Aortic smooth muscle cell (primary cell): Measurements from ENCODE around the gene HPDL. TPM values are rescaled to one million over a fixed set of nuclear protein-coding genes. Genes with fewer than 3 reads are reported as not detected.

Experiments
- total RNA-seq: library from RNA; depleted of rRNA; stranded (reverse); fragments of >200 nt; gene quantifications from 2 replicates; pipeline ENCODE4 v1.2.3, GENCODE V29; 2014

HPDL gene
- total RNA-seq = 0.19 and 0.40 TPM in 2 replicates

DNA sequence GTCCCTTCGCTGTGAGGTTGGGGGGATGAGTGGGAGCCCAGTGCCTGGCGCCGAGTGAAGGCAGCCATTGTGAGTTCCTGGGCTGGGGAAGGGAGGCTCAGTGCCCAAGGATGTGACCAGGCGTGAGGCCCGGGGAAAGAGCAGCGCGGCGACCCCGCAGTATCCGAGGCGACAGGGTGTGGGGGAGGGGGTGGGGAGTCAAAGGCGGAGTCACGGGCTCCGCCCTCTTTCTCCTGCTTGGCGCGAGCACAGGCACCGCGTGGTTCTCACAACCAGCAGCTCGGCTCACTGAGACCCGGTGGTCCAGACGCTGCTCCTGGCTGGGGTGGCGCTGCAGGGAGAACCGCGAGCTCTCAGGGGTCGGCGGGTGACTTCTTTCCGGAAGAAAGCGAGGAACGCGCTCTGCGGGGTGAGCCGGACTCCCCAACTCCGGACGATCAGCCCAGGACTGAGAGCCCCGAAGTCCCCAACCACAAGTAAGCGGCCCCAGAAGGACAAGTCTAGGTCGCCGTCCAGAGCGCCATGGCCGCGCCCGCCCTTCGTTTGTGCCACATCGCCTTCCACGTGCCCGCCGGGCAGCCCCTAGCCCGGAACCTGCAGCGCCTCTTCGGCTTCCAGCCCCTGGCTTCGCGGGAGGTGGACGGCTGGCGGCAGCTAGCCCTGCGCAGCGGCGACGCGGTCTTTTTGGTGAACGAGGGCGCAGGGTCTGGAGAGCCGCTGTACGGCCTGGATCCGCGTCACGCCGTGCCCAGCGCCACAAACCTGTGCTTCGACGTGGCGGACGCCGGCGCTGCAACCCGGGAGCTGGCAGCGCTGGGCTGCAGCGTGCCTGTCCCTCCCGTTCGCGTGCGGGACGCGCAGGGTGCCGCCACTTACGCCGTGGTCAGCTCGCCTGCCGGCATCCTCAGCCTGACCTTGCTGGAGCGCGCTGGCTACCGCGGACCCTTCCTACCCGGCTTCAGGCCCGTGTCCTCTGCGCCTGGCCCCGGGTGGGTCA, at the start of gene HPDL:
Gene HPDL, plus strand, starts transcription at position 269 of the 997 bp plus-strand sequence. Its CDS starts 254 bp downstream, at position 523.

GRCh38 chr1:45339789-45340558, 13.3 kb downstream of the HPDL start, which contains the start of the genes MUTYH and TOE1:
MUTYH (minus strand) TSS chr1:45340440; CDS start chr1:45334505, 5,935 bp downstream.
TOE1 (plus strand) TSS chr1:45340170; CDS start chr1:45340253, 83 bp downstream.

Other genes starting within 250 kb of the HPDL start
- 0.75 and 1.1 TPM in 2 replicates for gene ZSWIM5, start 120.3 kb upstream of the HPDL start, total RNA-seq
- 9.4 and 13.1 TPM in 2 replicates for gene TOE1, start 13.3 kb downstream of the HPDL start, total RNA-seq
- gene MUTYH, start 13.5 kb downstream of the HPDL start, total RNA-seq = 9.4 and 16.5 TPM in 2 replicates
- gene TESK2, start 164.3 kb downstream of the HPDL start, total RNA-seq = 1.6 and 2.9 TPM in 2 replicates
- 0.53 and 0.56 TPM in 2 replicates for gene CCDC163, start 173.2 kb downstream of the HPDL start, total RNA-seq
- 1.7 and 1.8 TPM in 2 replicates for gene MMACHC, start 173.4 kb downstream of the HPDL start, total RNA-seq
- 559 and 636 TPM in 2 replicates for gene PRDX1, start 195.0 kb downstream of the HPDL start, total RNA-seq
- 174 and 209 TPM in 2 replicates for gene AKR1A1, start 223.9 kb downstream of the HPDL start, total RNA-seq